Esophagus squamous epithelium (tissue), 5 donors: ENCODE data around the gene SH2B2. TPM values are rescaled to one million over a fixed set of nuclear protein-coding genes. Genes with fewer than 3 reads are reported as not detected.

Experiments
- DNase-seq: peaks from one replicate; lab custom pipeline; 2025; lab: John Stamatoyannopoulos, UW
- H3K27ac ChIP-seq, 4 donors: fragments of 200-600 bp; sonication (generic); one replicate each; pipeline ENCODE4 v1.5.1; 2016 to 2019; ENCODE audit warnings: mild to moderate bottlenecking in 1 of 4
- H3K27me3 ChIP-seq, 4 donors: fragments of 200-600 bp; sonication (generic); 1 replicate in 3 of 4; 2 replicates in 1 of 4; pipeline versions ENCODE4 v1.5.1 to v1.6.0; 2017 to 2021; ENCODE audit warnings: antibody characterized with exemption in 1 of 4
- H3K36me3 ChIP-seq, 3 donors: fragments of 200-600 bp; sonication (generic); one replicate each; pipeline ENCODE4 v1.5.1; 2016 to 2019
- H3K4me1 ChIP-seq, 3 donors: fragments of 200-600 bp; sonication (generic); one replicate each; pipeline ENCODE4 v1.5.1; 2017 to 2019
- H3K4me3 ChIP-seq, 4 donors: fragments of 200-600 bp; sonication (generic); 1 replicate in 3 of 4; 2 replicates in 1 of 4; pipeline ENCODE4 v1.5.1; 2016 to 2019; ENCODE audit warnings: mild to moderate bottlenecking in 2 of 4, moderate library complexity in 1 of 4
- H3K9me3 ChIP-seq, 3 donors: fragments of 200-600 bp; sonication (generic); one replicate each; pipeline ENCODE4 v1.5.1; 2016 to 2019
- CTCF ChIP-seq, 6 experiments: fragments of 450-650 bp in 4 of 6; fragments of 200-600 bp in 2 of 6; sonication (generic) in 2 of 6; IDR thresholded peaks; one replicate each; pipeline ENCODE4 v1.5.1; 2016 to 2019; ENCODE audit warnings: antibody characterized with exemption in 6 of 6, mild to moderate bottlenecking in 4 of 6, moderate library complexity in 4 of 6
- POLR2A ChIP-seq, 4 donors: fragments of 450-650 bp; IDR thresholded peaks; one replicate each; pipeline ENCODE4 v1.6.1; 2017; ENCODE audit warnings: antibody characterized with exemption in 4 of 4, mild to moderate bottlenecking in 4 of 4, moderate library complexity in 3 of 4
- WGBS, 2 donors: methylation state at CpG; one replicate each; pipeline ENCODE4 v1.1.5; 2018; 5-methylcytosine and 5-hydroxymethylcytosine counted together
- intact Hi-C: fragments of 100-400 bp; cut with DNase I; formaldehyde crosslinking; loops from one replicate; pipeline ENCODE4 v1.15.0; 2022
- total RNA-seq, 4 donors: library from RNA; depleted of rRNA; stranded (reverse); fragments of >200 nt; gene quantifications; one replicate each; pipeline ENCODE4 v1.1.0, GENCODE V29; 2016
- donor health status: DM: yes; HTN: yes; CAD: no.

Gene SH2B2
- total RNA-seq, 4 donors from 2014 or later: 0.47 to 7.3 (median 2.2) TPM

GRCh38 chr7:102295346-102296178 lies 8.9 kb downstream of the SH2B2 start:
- TF ChIP-seq POLR2A (IDR thresholded peaks at IDR 0.05): no peak
- no peak for TF ChIP-seq CTCF (IDR thresholded peaks at IDR 0.05)
- H3K27ac ChIP-seq: no peak overlapping the region
- DNase-seq: no peak
- H3K4me1 ChIP-seq: peaks cover 0 to 7% (median 0%) of the 10 kb centered on the region in 3 donors
- WGBS, 2 donors: 72 to 82% methylated on average over 5 to 6 of the region's 12 CpGs
- H3K9me3 ChIP-seq: no peaks in the 10 kb centered on the region
- H3K27me3 ChIP-seq: peaks cover 0 to 25% (median 0%) of the 10 kb centered on the region in 4 donors
- intact Hi-C loops: no loop called here
- no peaks in the 10 kb centered on the region for H3K36me3 ChIP-seq
- H3K4me3 ChIP-seq: no peak overlapping the region

- H3K36me3 ChIP-seq: no peaks in the 10 kb centered on the region
- intact Hi-C loops: no loop called here
- peaks cover 0 to 28% (median 0%) of the 10 kb centered on the region in 4 donors for H3K27me3 ChIP-seq
- no peak overlapping the region for H3K4me3 ChIP-seq
- no peak overlapping the region for H3K27ac ChIP-seq
- DNase-seq: no peak
- peaks cover 0 to 8% (median 0%) of the 10 kb centered on the region in 3 donors for H3K4me1 ChIP-seq
- TF ChIP-seq POLR2A (IDR thresholded peaks at IDR 0.05) (no peak), CTCF (IDR thresholded peaks at IDR 0.05) (no peak)
- 50 to 82% methylated on average over 3 of the region's 6 CpGs for WGBS, 2 donors
- no peaks in the 10 kb centered on the region for H3K9me3 ChIP-seq
Measured at GRCh38 chr7:102296179-102296438, 9.4 kb downstream of the SH2B2 start.

GRCh38 chr7:102296514-102296913 lies 9.8 kb downstream of the SH2B2 start:
- no peaks in the 10 kb centered on the region for H3K36me3 ChIP-seq
- peaks cover 0 to 28% (median 0%) of the 10 kb centered on the region in 4 donors for H3K27me3 ChIP-seq
- H3K4me1 ChIP-seq: peaks cover 0 to 8% (median 0%) of the 10 kb centered on the region in 3 donors
- no peaks in the 10 kb centered on the region for H3K9me3 ChIP-seq
- TF ChIP-seq CTCF (IDR thresholded peaks at IDR 0.05) (no peak), POLR2A (IDR thresholded peaks at IDR 0.05) (no peak)
- WGBS, 2 donors: 87 to 94% methylated on average over 7 of the region's 7 CpGs
- DNase-seq: no peak
- intact Hi-C loops: no loop called here
- H3K4me3 ChIP-seq: no peak overlapping the region
- H3K27ac ChIP-seq: no peak overlapping the region

DNA sequence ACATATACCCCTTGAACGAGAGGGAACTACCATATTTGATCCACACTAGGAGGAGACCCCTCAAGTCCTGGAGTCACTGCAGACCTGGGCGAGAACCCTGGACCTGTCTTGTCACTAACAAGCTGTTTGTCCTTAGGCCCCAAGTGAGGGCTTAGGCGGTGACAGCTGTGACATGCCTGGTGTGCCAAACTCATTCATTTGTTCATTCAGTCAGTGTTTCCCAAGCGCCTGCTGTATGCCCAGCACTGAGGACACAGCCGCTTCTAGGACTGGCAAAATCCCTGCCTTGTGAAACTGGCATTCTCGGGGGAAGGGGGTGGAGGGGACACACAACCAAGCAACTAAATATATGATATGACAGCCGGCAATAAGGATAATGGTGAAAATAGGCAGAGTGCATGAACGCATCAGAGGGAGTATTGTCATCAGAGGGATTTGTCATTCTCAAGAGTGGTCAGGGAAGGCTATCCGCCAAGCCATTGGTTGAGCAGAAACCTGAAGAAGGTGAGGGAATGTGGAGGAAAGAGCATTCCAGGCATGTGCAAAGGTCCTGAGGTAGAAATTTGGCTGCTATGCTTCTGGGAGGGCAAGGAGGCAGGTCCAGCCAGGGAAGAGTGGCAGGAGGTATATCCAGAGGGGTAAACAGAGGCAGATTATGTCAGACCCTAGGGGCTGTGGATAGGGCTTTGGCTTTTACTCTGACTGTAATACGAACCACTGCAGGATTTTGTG lies 11.0 kb downstream of the SH2B2 start:
- Histone ChIP-seq H3K27ac (no peak overlapping the region), H3K4me3 (no peak overlapping the region), H3K27me3 (peaks cover 0 to 25% (median 0%) of the 10 kb centered on the region in 4 donors), H3K4me1 (peaks cover 0 to 8% (median 0%) of the 10 kb centered on the region in 3 donors), H3K9me3 (no peaks in the 10 kb centered on the region), H3K36me3 (no peaks in the 10 kb centered on the region)
- no peak for TF ChIP-seq POLR2A (IDR thresholded peaks at IDR 0.05)
- TF ChIP-seq CTCF (IDR thresholded peaks at IDR 0.05): no peak
- no peak for DNase-seq
- intact Hi-C loops: no loop called here
- 80% methylated on average over 8 of the region's 10 CpGs for WGBS, 2 donors
